ENCODE measurements around the gene NFX1. TPM values are rescaled to one million over a fixed set of nuclear protein-coding genes. Genes with fewer than 3 reads are reported as not detected.
A peak's percentile ranks its signal among the peaks of the same experiment; 100 is the strongest.

Gene NFX1
- total RNA-seq (ENCODE audit: low replicate concordance): 13.0 and 14.6 TPM in 2 replicates

- Histone ChIP-seq H3K27me3 (no peaks in the 10 kb centered on the region), H3K36me3 (no peaks in the 10 kb centered on the region), H4K20me1 (ENCODE audit: low read depth) (no peaks in the 10 kb centered on the region), H3K79me2 (ENCODE audit: low read depth) (peaks cover 43% of the 10 kb centered on the region), H3K4me3 (peak within 1 kb of the TSS; percentile 94), H2AFZ (replicated peaks) (peak within 1 kb of the TSS; percentile 99), H3K27ac (peak within 1 kb of the TSS; percentile 85), H3F3A (ENCODE audit: low read depth) (peaks cover 13% of the 10 kb centered on the region), H3K4me1 (peaks cover 4% of the 10 kb centered on the region), H3K9ac (peak within 1 kb of the TSS; percentile 92), H3K9me3 (ENCODE audit: low read depth) (no peaks in the 10 kb centered on the region), H3K4me2 (peak within 1 kb of the TSS; percentile 91)
- no peak for TF ChIP-seq EZH2 (IDR thresholded peaks at IDR 0.05)
- no peak for TF ChIP-seq EZH2phosphoT487 (IDR thresholded peaks at IDR 0.05)
- peak within 1 kb of the TSS; percentile 99 for H3K4me3 Mint-ChIP-seq
- H3K4me1 Mint-ChIP-seq: peaks cover 17% of the 10 kb centered on the region
- H3K27me3 Mint-ChIP-seq (ENCODE audit: insufficient read depth, low read depth): peaks cover 5% of the 10 kb centered on the region
- H3K27ac Mint-ChIP-seq: peak within 1 kb of the TSS; percentile 96
- peaks cover 3% of the 10 kb centered on the region for H3K36me3 Mint-ChIP-seq
- H3K9me3 Mint-ChIP-seq: no peaks in the 10 kb centered on the region
- peak; percentile 98 for DNase-seq (ENCODE audit: low spot score)
Observed at GRCh38 chr9:33290247-33291030, at the start of gene NFX1. Gene NFX1 (plus strand): TSS chr9:33290516. CDS start chr9:33290573, 57 bp downstream.

- H3K27ac ChIP-seq: no peak overlapping the region
- no peaks in the 10 kb centered on the region for H3K4me1 ChIP-seq
- H3K4me2 ChIP-seq: no peak overlapping the region
- no peak overlapping the region for H3K4me3 Mint-ChIP-seq
- no peaks in the 10 kb centered on the region for H3K36me3 ChIP-seq
- no peak for DNase-seq (ENCODE audit: low spot score)
- H3K4me1 Mint-ChIP-seq: peaks cover 6% of the 10 kb centered on the region
- no peaks in the 10 kb centered on the region for H3K9me3 Mint-ChIP-seq
- TF ChIP-seq EZH2phosphoT487 (IDR thresholded peaks at IDR 0.05) (no peak), EZH2 (IDR thresholded peaks at IDR 0.05) (no peak), CTCF (IDR thresholded peaks at IDR 0.05) (no peak)
- H3F3A ChIP-seq (ENCODE audit: low read depth): no peaks in the 10 kb centered on the region
- no peaks in the 10 kb centered on the region for H3K9me3 ChIP-seq (ENCODE audit: low read depth)
- peaks cover 10% of the 10 kb centered on the region for H3K27me3 Mint-ChIP-seq (ENCODE audit: insufficient read depth, low read depth)
- H3K9ac ChIP-seq: no peak overlapping the region
- H3K36me3 Mint-ChIP-seq: no peaks in the 10 kb centered on the region
- no peak overlapping the region for H2AFZ ChIP-seq (replicated peaks)
- H4K20me1 ChIP-seq (ENCODE audit: low read depth): no peaks in the 10 kb centered on the region
- no peak overlapping the region for H3K4me3 ChIP-seq
- H3K27me3 ChIP-seq: peaks cover 5% of the 10 kb centered on the region
- peak overlapping the region; percentile 34 for H3K27ac Mint-ChIP-seq
- no peaks in the 10 kb centered on the region for H3K79me2 ChIP-seq (ENCODE audit: low read depth)
Observed at GRCh38 chr9:33241298-33241697, 49.0 kb upstream of the NFX1 start.

- no peak overlapping the region for H3K4me2 ChIP-seq
- Mint-ChIP-seq H3K27me3 (ENCODE audit: insufficient read depth, low read depth) (peaks cover 7% of the 10 kb centered on the region), H3K4me3 (no peak overlapping the region), H3K36me3 (peaks cover under 1% of the 10 kb centered on the region), H3K9me3 (no peaks in the 10 kb centered on the region), H3K4me1 (peaks cover 6% of the 10 kb centered on the region), H3K27ac (no peak overlapping the region)
- no peak overlapping the region for H3K27ac ChIP-seq
- no peak overlapping the region for H2AFZ ChIP-seq (replicated peaks)
- no peaks in the 10 kb centered on the region for H3K9me3 ChIP-seq (ENCODE audit: low read depth)
- no peak overlapping the region for H3K4me3 ChIP-seq
- H3K9ac ChIP-seq: no peak overlapping the region
- H3K79me2 ChIP-seq (ENCODE audit: low read depth): no peaks in the 10 kb centered on the region
- TF ChIP-seq CTCF (IDR thresholded peaks at IDR 0.05) (no peak), EZH2 (IDR thresholded peaks at IDR 0.05) (no peak), EZH2phosphoT487 (IDR thresholded peaks at IDR 0.05) (no peak)
- no peaks in the 10 kb centered on the region for H3K27me3 ChIP-seq
- H4K20me1 ChIP-seq (ENCODE audit: low read depth): no peaks in the 10 kb centered on the region
- no peaks in the 10 kb centered on the region for H3K4me1 ChIP-seq
- no peaks in the 10 kb centered on the region for H3F3A ChIP-seq (ENCODE audit: low read depth)
- DNase-seq (ENCODE audit: low spot score): no peak
- H3K36me3 ChIP-seq: no peaks in the 10 kb centered on the region
Observed at GRCh38 chr9:33242609-33243134, 47.6 kb upstream of the NFX1 start.
